Spleen (tissue), 11 donors: ENCODE data around the gene ADIPOR2. TPM values are rescaled to one million over a fixed set of nuclear protein-coding genes. Genes with fewer than 3 reads are reported as not detected.

Experiments used
- DNase-seq: peaks from one replicate; pipeline ENCODE4 v3.0.0-alpha.2; 2020
- H3K27ac ChIP-seq, 8 donors: fragments of 200-600 bp; sonication (generic) in 7 of 8; 1 replicate in 4 of 8; 2 replicates in 4 of 8; pipeline versions ENCODE4 v1.5.0 to v1.8.0; 2016 to 2021; ENCODE audit warnings: inconsistent platforms in 4 of 8, mild to moderate bottlenecking in 4 of 8, moderate library complexity in 1 of 8
- H3K27me3 ChIP-seq, 7 donors: fragments of 200-600 bp; sonication (generic) in 6 of 7; replicated peaks in 1 of 7; 1 replicate in 4 of 7; 2 replicates in 3 of 7; pipeline versions ENCODE4 v1.5.0 to v1.8.0; 2016 to 2021; ENCODE audit warnings: inconsistent platforms in 3 of 7, mild to moderate bottlenecking in 1 of 7
- H3K36me3 ChIP-seq, 6 donors: fragments of 200-600 bp; sonication (generic) in 5 of 6; 1 replicate in 4 of 6; 2 replicates in 2 of 6; pipeline versions ENCODE4 v1.5.0 to v1.8.0; 2016 to 2021; ENCODE audit warnings: inconsistent platforms in 2 of 6
- H3K4me1 ChIP-seq, 6 donors: fragments of 200-600 bp; sonication (generic) in 5 of 6; 1 replicate in 3 of 6; 2 replicates in 3 of 6; pipeline versions ENCODE4 v1.5.0 to v1.8.0; 2016 to 2021; ENCODE audit warnings: inconsistent platforms in 3 of 6
- H3K4me3 ChIP-seq, 8 donors: fragments of 200-600 bp; sonication (generic) in 7 of 8; 1 replicate in 4 of 8; 2 replicates in 4 of 8; pipeline versions ENCODE4 v1.5.0 to v1.8.0; 2016 to 2021; ENCODE audit warnings: inconsistent platforms in 4 of 8, mild to moderate bottlenecking in 4 of 8, moderate library complexity in 2 of 8
- H3K9me3 ChIP-seq, 8 donors: fragments of 200-600 bp; sonication (generic) in 7 of 8; 1 replicate in 4 of 8; 2 replicates in 4 of 8; pipeline versions ENCODE4 v1.5.0 to v1.8.0; 2016 to 2021; ENCODE audit warnings: inconsistent platforms in 4 of 8
- CTCF ChIP-seq, 11 experiments: fragments of 200-600 bp in 7 of 11; fragments of 450-650 bp in 4 of 11; sonication (generic) in 4 of 11; IDR thresholded peaks in 8 of 11; conservative IDR thresholded peaks in 3 of 11; 1 replicate in 7 of 11; 2 replicates in 4 of 11; pipeline versions ENCODE4 v1.4.0 to v1.8.0; 2016 to 2021; ENCODE audit warnings: antibody characterized with exemption in 11 of 11, inconsistent platforms in 4 of 11, mild to moderate bottlenecking in 1 of 11
- POLR2A ChIP-seq, 3 donors: fragments of 450-650 bp; IDR thresholded peaks; one replicate each; pipeline ENCODE4 v1.5.1; 2017; ENCODE audit warnings: antibody characterized with exemption in 3 of 3, mild to moderate bottlenecking in 1 of 3
- POLR2AphosphoS5 ChIP-seq, 3 donors: sonication (generic); formaldehyde crosslinking; IDR thresholded peaks; one replicate each; pipeline ENCODE4 v1.5.1; 2017; ENCODE audit warnings: antibody characterized with exemption in 3 of 3
- WGBS, 5 donors: extraction: QIAGEN DNeasy Blood & Tissue Kit in 3 of 5; methylation state at CpG; one replicate each; pipeline versions ENCODE4 v1.1.5 to v1.1.7; 2013 to 2018; 5-methylcytosine and 5-hydroxymethylcytosine counted together
- intact Hi-C: fragments of 100-400 bp; cut with DNase I; formaldehyde crosslinking; loops from one replicate; pipeline ENCODE4 v1.15.0; 2023; ENCODE audit warnings: low total_unique reads
- polyA plus RNA-seq, 3 donors: library from polyadenylated mRNA; stranded (reverse); fragments of 200-250 nt; gene quantifications; one replicate each; pipeline ENCODE4 v1.2.1, GENCODE V29; 2013
- total RNA-seq, 7 donors: library from RNA; depleted of rRNA in 3 of 7; stranded (reverse); fragments of >200 nt in 3 of 7; fragmentation: NEBNext Ultra II Directional in 4 of 7; extraction: Animal tissue kit (Norgen Biotek cat#: 25700) in 4 of 7; gene quantifications; one replicate each; pipeline versions ENCODE4 v1.1.0 to v1.2.1, GENCODE V29; 2016 to 2021
- donor health status: healthy with polysubstance abuse.
- donor health status: DM: no; HTN: no; CAD: no; lungs with moderate emphysema.
- donor health status: DM: no; HTN: no; CAD: no.
- donor health status: Bipolar disorder and iron deficiency.
- donor health status: healthy.
- donor health status: DM: no; HTN: no; CAD: no.
- donor health status: DM: yes; HTN: yes; CAD: no.

The ADIPOR2 gene
- total and polyA plus RNA-seq, 10 donors: 12.9 to 43.7 (median 38.8) TPM

- intact Hi-C loops: no loop called here
- DNase-seq: no peak
- Histone ChIP-seq H3K36me3 (no peaks in the 10 kb centered on the region), H3K4me3 (no peak overlapping the region), H3K27ac (no peak overlapping the region), H3K9me3 (no peaks in the 10 kb centered on the region), H3K4me1 (peaks cover 0 to 28% (median 8%) of the 10 kb centered on the region in 6 donors), H3K27me3 (peaks cover 0 to 4% (median 0%) of the 10 kb centered on the region in 7 donors)
- TF ChIP-seq POLR2AphosphoS5 (IDR thresholded peaks at IDR 0.05): no peak
- no peak for TF ChIP-seq CTCF (IDR thresholded peaks at IDR 0.05 in 8 of 11, conservative IDR thresholded peaks at IDR 0.05 in 3 of 11)
- no peak for TF ChIP-seq POLR2A (IDR thresholded peaks at IDR 0.05)
- WGBS, 5 donors: 86 to 95% (median 92%) methylated on average over 8 to 12 of the region's 12 CpGs
These were observed 34.0 kb upstream of the ADIPOR2 start for GRCh38 chr12:1656902-1657301.

- Histone ChIP-seq H3K4me1 (peaks cover 0 to 27% (median 6%) of the 10 kb centered on the region in 6 donors), H3K27ac (no peak overlapping the region), H3K9me3 (no peaks in the 10 kb centered on the region), H3K4me3 (no peak overlapping the region), H3K36me3 (no peaks in the 10 kb centered on the region), H3K27me3 (no peaks in the 10 kb centered on the region)
- no peak for DNase-seq
- 35 to 71% (median 50%) methylated on average over 1 of the region's 1 CpG for WGBS, 5 donors
- no peak for TF ChIP-seq POLR2A (IDR thresholded peaks at IDR 0.05)
- TF ChIP-seq POLR2AphosphoS5 (IDR thresholded peaks at IDR 0.05): no peak
- no peak for TF ChIP-seq CTCF (IDR thresholded peaks at IDR 0.05 in 8 of 11, conservative IDR thresholded peaks at IDR 0.05 in 3 of 11)
- intact Hi-C loops: no loop called here
These were observed 33.2 kb upstream of the ADIPOR2 start for GRCh38 chr12:1657688-1658087.

GRCh38 chr12:1660304-1661187, 30.3 kb upstream of the ADIPOR2 start:
- DNase-seq: no peak
- no peaks in the 10 kb centered on the region for H3K9me3 ChIP-seq
- H3K4me1 ChIP-seq: peaks cover 0 to 27% (median 4%) of the 10 kb centered on the region in 6 donors
- peak overlapping the region in 7 of 8 donors; percentile 56 to 79 (median 74) for H3K27ac ChIP-seq
- H3K36me3 ChIP-seq: no peaks in the 10 kb centered on the region
- no peak overlapping the region for H3K4me3 ChIP-seq
- no peaks in the 10 kb centered on the region for H3K27me3 ChIP-seq
- TF ChIP-seq CTCF (IDR thresholded peaks at IDR 0.05 in 8 of 11, conservative IDR thresholded peaks at IDR 0.05 in 3 of 11) (no peak), POLR2A (IDR thresholded peaks at IDR 0.05) (no peak), POLR2AphosphoS5 (IDR thresholded peaks at IDR 0.05) (no peak)
- intact Hi-C loops: no loop called here
- 56 to 76% (median 61%) methylated on average over 17 to 20 of the region's 20 CpGs for WGBS, 5 donors
